HL-60 (cell line): Measurements from ENCODE around the gene BATF3.

Experiments used
- CTCF ChIP-seq: IDR thresholded peaks from one replicate; pipeline ENCODE4 v1.5.1; 2011; ENCODE audit warnings: low read length, control low read depth, inconsistent platforms; ENCODE audit not compliant: insufficient read depth
- POLR2AphosphoS5 ChIP-seq: IDR thresholded peaks from 2 replicates; pipeline ENCODE4 v1.6.1; 2012; ENCODE audit warnings: low read depth
- REST ChIP-seq: IDR thresholded peaks from 2 replicates; pipeline ENCODE4 v1.6.1; 2012; ENCODE audit warnings: low read depth; ENCODE audit not compliant: insufficient replicate concordance

GRCh38 chr1:212699104-212699624, 476 bp downstream of the BATF3 start:
- TF ChIP-seq CTCF = peak; percentile 62
- no peak for TF ChIP-seq POLR2AphosphoS5
- TF ChIP-seq REST = no peak
